NCI-H526 treated with DMSO at 0.1 percent for 48 hours (cell line): ENCODE data around the gene DOCK1.

Experiments used
- DNase-seq: peaks from one replicate; lab custom pipeline; 2025; lab: John Stamatoyannopoulos, UW

Gene DOCK1

DNA sequence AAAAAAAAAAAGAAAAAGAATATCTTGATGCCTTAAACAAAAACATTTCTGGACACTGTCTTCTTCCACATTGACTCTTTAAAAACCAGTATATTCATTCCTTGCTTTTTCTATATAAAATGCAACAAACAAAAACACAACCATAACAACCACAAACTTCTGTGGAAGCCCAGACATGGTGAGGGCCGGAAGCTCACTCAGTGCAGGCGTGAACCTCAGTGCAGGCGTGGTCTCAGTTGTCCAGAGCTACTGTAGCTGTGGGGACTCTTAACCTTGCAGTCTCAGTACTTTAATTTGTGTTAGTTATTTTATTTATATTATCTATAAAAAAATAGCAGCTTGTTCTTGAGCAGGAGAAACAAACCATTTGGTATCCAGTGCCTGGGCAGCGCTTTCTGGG lies 131.8 kb downstream of the DOCK1 start:
- no peak for DNase-seq

GRCh38 chr10:127039435-127039834 lies 134.2 kb downstream of the DOCK1 start:
- DNase-seq: no peak

DNA sequence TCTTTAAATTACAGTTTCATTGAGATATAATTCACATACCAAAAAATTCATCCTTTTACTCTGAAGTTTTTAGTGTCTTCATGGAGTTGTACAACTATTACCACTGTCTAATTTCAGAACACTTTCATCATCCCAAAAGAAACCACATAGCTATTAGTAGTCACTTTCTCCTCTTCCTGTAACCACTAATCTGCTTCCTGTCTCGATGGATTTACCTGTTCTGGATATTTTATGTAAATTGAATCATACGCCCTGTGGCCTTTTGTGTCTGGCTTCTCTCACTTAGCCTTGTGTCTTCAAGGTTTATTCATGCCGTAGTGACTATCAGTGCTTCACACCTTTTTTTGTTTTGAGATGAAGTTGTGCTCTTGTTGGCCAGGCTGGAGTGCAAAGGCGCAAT lies 135.5 kb downstream of the DOCK1 start:
- DNase-seq: no peak

- DNase-seq: no peak
Observed at GRCh38 chr10:127041552-127041951, 136.3 kb downstream of the DOCK1 start.

DNA sequence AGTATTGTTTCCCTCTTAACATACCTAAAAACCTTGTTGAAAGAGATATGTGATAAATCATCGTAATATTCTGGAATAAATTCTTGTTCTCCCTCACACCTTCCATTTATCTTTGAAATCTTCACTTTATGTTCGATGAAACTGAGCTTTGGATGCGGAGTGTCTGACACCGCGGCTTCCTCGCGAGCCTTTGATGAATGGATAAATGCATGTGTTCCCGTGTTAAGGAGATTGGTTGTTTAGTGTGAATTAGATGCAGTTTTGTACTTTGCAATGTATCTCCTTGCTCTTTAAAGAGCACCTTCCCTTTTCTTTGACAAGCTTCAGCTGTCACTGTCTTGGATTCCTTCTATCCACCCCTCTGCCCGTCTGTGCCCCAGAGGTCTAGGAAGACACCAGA lies 138.1 kb downstream of the DOCK1 start:
- no peak for DNase-seq

- DNase-seq: no peak
Observed at GRCh38 chr10:127044186-127044585, 139.0 kb downstream of the DOCK1 start.

GRCh38 chr10:127046975-127047877 lies 142.0 kb downstream of the DOCK1 start:
- DNase-seq: no peak

GRCh38 chr10:127047878-127048238 lies 142.6 kb downstream of the DOCK1 start:
- DNase-seq: no peak

GRCh38 chr10:127048630-127049029 lies 143.4 kb downstream of the DOCK1 start:
- DNase-seq: peak; percentile 71

- no peak for DNase-seq
Observed at GRCh38 chr10:127052001-127052400, 146.8 kb downstream of the DOCK1 start.

GRCh38 chr10:127055263-127055662 lies 150.0 kb downstream of the DOCK1 start:
- DNase-seq: no peak

- DNase-seq: no peak
Observed at GRCh38 chr10:127059314-127059713, 154.1 kb downstream of the DOCK1 start.

- DNase-seq: no peak
Observed at GRCh38 chr10:127063762-127064161, 158.5 kb downstream of the DOCK1 start.

DNA sequence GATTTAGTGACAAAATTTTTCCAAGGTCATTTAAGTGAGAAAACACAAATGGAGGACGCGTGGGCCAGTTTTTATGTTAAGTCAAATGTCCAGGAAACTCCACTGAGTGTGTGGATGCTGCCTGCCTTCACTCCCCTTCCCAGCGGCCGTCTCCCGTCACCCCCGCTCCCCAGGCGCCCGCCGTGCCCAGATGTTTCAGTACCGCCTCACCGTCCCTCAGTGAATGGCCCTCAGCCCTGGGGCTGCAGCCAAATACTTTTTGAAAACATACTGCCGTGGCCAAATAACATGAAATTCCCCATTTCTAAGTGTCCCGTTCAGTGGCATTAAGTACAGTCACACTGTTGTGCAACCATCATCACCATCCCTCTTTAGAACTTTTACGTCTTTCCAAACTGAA lies 159.2 kb downstream of the DOCK1 start:
- no peak for DNase-seq

GRCh38 chr10:127067542-127068194 lies 162.4 kb downstream of the DOCK1 start:
- DNase-seq: no peak

GRCh38 chr10:127068485-127068884 lies 163.3 kb downstream of the DOCK1 start:
- no peak for DNase-seq

DNA sequence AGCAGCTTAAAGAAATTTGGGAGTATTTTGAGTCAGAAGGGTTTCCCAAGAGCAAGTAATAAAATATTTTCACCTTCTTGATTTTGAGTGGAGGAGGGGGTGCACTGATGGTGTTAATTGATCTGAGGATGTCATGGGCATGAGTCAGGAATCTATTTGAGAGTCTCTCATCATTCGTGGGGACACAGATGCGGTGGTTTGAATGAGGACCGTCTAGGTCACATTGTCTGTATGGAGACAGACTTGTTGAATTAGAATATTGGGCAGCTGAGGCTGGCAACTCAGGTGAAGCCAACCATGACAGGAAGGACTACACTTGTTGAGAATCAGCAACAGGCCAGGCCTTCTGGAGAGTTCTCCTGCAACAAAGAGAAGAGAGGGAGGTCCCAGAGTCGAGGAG lies 164.2 kb downstream of the DOCK1 start:
- DNase-seq: no peak

DNA sequence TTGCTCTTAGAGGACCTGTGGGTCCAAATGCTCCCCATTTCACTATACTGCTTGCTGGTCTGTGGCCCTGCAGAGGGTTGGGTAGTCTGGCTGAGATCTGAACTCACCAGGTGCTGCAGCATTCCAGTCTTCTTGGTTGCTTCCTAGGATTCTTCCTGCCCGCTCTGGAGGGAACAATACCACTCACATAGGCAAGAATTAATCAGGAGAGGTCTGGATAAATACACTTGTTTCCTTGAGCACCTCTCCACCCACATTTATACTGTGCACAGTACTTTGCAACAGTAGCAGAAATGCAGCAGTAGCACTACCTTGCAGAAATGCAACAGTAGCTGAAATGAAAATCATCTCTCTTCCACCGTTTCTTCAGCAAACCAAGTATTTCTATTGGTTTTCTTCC lies 165.9 kb downstream of the DOCK1 start:
- no peak for DNase-seq

DNA sequence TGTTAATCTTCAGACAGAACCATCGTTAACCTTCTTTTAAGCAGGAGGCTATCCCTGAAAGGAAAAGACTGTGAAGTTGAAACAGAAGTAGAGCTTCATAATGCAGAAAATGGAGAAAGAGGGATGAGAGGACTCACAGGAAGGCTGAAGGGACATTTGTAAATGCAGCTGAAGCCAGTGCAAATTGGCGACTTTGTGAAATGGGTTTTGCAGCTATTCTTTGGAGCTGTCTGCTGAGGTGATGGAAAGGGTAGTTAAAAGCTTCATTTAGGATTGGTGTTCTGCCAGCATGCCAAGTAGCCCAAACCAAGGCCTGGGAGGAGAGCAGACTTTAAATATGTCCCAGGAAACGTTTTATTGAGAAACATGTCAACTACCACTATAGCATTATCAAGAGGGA lies 168.4 kb downstream of the DOCK1 start:
- no peak for DNase-seq

- no peak for DNase-seq
Observed at GRCh38 chr10:127079392-127079791, 174.2 kb downstream of the DOCK1 start.

GRCh38 chr10:127080317-127080716 lies 175.1 kb downstream of the DOCK1 start:
- no peak for DNase-seq

DNA sequence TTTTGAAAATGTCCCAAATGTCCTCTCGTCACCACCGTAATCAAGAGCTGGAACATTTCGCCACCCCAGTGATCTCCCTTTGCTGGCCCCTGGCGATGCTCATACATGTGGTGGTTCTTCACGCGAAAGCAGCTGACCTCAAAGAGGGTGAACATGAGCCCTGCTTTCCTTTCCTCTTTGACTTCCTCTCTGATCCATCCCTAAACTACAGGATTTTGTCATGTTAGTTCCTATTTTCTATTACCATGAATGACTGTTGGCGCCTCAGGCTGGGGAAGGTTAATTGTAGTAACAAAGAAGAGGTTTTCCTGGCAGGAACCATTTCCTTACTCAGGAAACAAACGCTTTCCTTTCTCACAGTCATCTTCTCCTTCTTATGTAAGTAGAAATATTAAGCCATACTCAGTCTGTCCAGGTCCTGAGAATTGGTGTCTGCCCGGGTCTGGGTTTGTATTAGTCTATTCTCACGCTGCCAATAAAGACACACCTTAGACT lies 176.7 kb downstream of the DOCK1 start:
- DNase-seq: no peak

DNA sequence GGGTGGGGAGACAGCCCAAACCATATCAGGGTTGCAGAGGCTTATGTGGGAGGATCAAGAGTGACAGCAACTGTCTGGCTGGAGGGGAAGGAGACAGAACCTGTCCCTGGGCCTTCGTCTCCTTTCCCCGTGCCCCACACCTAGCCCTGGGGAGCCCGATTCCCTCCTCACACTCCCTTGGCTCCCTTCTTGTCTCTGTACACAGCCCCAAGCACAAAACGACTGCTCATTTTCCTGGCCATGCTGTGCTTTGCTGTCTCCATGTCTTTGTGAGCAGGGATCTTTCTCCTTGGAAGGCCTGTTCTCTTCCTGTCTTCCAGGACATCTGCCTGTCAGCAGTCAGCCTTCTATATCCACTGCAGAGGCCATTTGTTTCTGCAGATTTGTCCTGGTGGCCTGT lies 177.4 kb downstream of the DOCK1 start:
- DNase-seq: no peak
